GM21576 (cell line): ENCODE data around the gene WDFY1.
A peak's percentile ranks its signal among the peaks of the same experiment; 100 is the strongest.

Experiments used
- ATAC-seq: cut with Tn5 transposase; IDR thresholded peaks from one replicate; pipeline ENCODE4 v1.9.1; 2021; ENCODE audit warnings: mild to moderate bottlenecking, moderate library complexity; ENCODE audit not compliant: unreplicated experiment

Gene WDFY1

GRCh38 chr2:223863491-223863890 lies 81.6 kb downstream of the WDFY1 start:
- no peak for ATAC-seq

- no peak for ATAC-seq
These were observed 84.1 kb downstream of the WDFY1 start for GRCh38 chr2:223860809-223861738.

GRCh38 chr2:223859070-223859469 lies 86.1 kb downstream of the WDFY1 start:
- ATAC-seq: no peak

GRCh38 chr2:223856584-223856983 lies 88.6 kb downstream of the WDFY1 start:
- no peak for ATAC-seq

GRCh38 chr2:223856021-223856420 lies 89.1 kb downstream of the WDFY1 start:
- no peak for ATAC-seq

GRCh38 chr2:223855426-223855825 lies 89.7 kb downstream of the WDFY1 start:
- no peak for ATAC-seq

GRCh38 chr2:223854741-223855140 lies 90.4 kb downstream of the WDFY1 start:
- ATAC-seq: peak; percentile 42

- ATAC-seq: no peak
These were observed 91.7 kb downstream of the WDFY1 start for GRCh38 chr2:223853425-223853837.

GRCh38 chr2:223852281-223852795 lies 92.8 kb downstream of the WDFY1 start:
- ATAC-seq: no peak

GRCh38 chr2:223847410-223847809 lies 97.7 kb downstream of the WDFY1 start:
- ATAC-seq: no peak

GRCh38 chr2:223846515-223846914 lies 98.6 kb downstream of the WDFY1 start:
- no peak for ATAC-seq

GRCh38 chr2:223841436-223842190 lies 103.5 kb downstream of the WDFY1 start:
- no peak for ATAC-seq

- peak; percentile 56 for ATAC-seq
These were observed 107.7 kb downstream of the WDFY1 start, which contains the start of gene AP1S3 for GRCh38 chr2:223837287-223838061. AP1S3 (minus strand) TSS chr2:223837582; CDS start chr2:223837450, 132 bp downstream.

- ATAC-seq: peak; percentile 77
These were observed 109.2 kb downstream of the WDFY1 start for GRCh38 chr2:223835701-223836532.

- ATAC-seq: no peak
These were observed 110.7 kb downstream of the WDFY1 start for GRCh38 chr2:223834431-223834830.

GRCh38 chr2:223832241-223832903 lies 112.8 kb downstream of the WDFY1 start:
- no peak for ATAC-seq

GRCh38 chr2:223829128-223829527 lies 116.0 kb downstream of the WDFY1 start:
- ATAC-seq: no peak

GRCh38 chr2:223828314-223828713 lies 116.8 kb downstream of the WDFY1 start:
- ATAC-seq: no peak

- ATAC-seq: no peak
These were observed 118.1 kb downstream of the WDFY1 start for GRCh38 chr2:223826995-223827394.
